HEK293T (cell line): ENCODE measurements around the gene JMJD8.

Source experiments
- CTCF ChIA-PET: fragments of 350-600 bp; formaldehyde crosslinking; extraction: SDS; loops from one replicate; lab custom pipeline; 2021; ENCODE audit warnings: antibody characterized with exemption, inconsistent platforms; lab: Yijun Ruan, JAX
- POLR2A ChIA-PET: fragments of 350-600 bp; formaldehyde crosslinking; extraction: SDS; loops from one replicate; lab custom pipeline; 2020; ENCODE audit warnings: antibody characterized with exemption, inconsistent platforms; lab: Yijun Ruan, JAX
- DNase-seq: peaks from one replicate; pipeline ENCODE4 v3.0.0; 2012; ENCODE audit warnings: mixed read lengths; ENCODE audit errors: extremely low spot score
- ARNT ChIP-seq: fragments of 450-650 bp; IDR thresholded peaks from 2 replicates; pipeline ENCODE4 v1.6.1; 2017; ENCODE audit warnings: mild to moderate bottlenecking
- BHLHE40 ChIP-seq: fragments of 450-650 bp; IDR thresholded peaks from 2 replicates; pipeline ENCODE4 v1.6.1; 2016; ENCODE audit warnings: mild to moderate bottlenecking, moderate library complexity, borderline replicate concordance
- CTBP1 ChIP-seq: fragments of 450-650 bp; IDR thresholded peaks from 2 replicates; pipeline ENCODE4 v1.6.1; 2016; ENCODE audit warnings: borderline replicate concordance
- ELF4 ChIP-seq: fragments of 450-650 bp; IDR thresholded peaks from 2 replicates; pipeline ENCODE4 v1.6.1; 2017; ENCODE audit warnings: antibody characterized with exemption
- FOXA1 ChIP-seq: fragments of 450-650 bp; IDR thresholded peaks from 2 replicates; pipeline ENCODE4 v1.6.1; 2016; ENCODE audit warnings: mild to moderate bottlenecking
- FOXK2 ChIP-seq: fragments of 450-650 bp; IDR thresholded peaks from 2 replicates; pipeline ENCODE4 v1.6.1; 2016; ENCODE audit warnings: mild to moderate bottlenecking
- FOXM1 ChIP-seq: fragments of 450-650 bp; IDR thresholded peaks from 2 replicates; pipeline ENCODE4 v1.6.1; 2017; ENCODE audit warnings: mild to moderate bottlenecking, borderline replicate concordance
- HDGF ChIP-seq: fragments of 450-650 bp; IDR thresholded peaks from 2 replicates; pipeline ENCODE4 v1.6.1; 2017; ENCODE audit warnings: antibody characterized with exemption, borderline replicate concordance
- L3MBTL2 ChIP-seq: fragments of 450-650 bp; conservative IDR thresholded peaks from 2 replicates; pipeline ENCODE4 v1.6.1; 2016; ENCODE audit warnings: mild to moderate bottlenecking
- LEF1 ChIP-seq: fragments of 450-650 bp; IDR thresholded peaks from 2 replicates; pipeline ENCODE4 v1.6.1; 2017; ENCODE audit warnings: mild to moderate bottlenecking, borderline replicate concordance
- NFRKB ChIP-seq: fragments of 450-650 bp; IDR thresholded peaks from 2 replicates; pipeline ENCODE4 v1.6.1; 2016; ENCODE audit warnings: mild to moderate bottlenecking, moderate library complexity
- SP1 ChIP-seq: fragments of 450-650 bp; IDR thresholded peaks from 2 replicates; pipeline ENCODE4 v1.6.1; 2017
- SUZ12 ChIP-seq: fragments of 450-650 bp; IDR thresholded peaks from 2 replicates; pipeline ENCODE4 v1.6.1; 2016; ENCODE audit warnings: mild to moderate bottlenecking
- TARDBP ChIP-seq: fragments of 450-650 bp; IDR thresholded peaks from 2 replicates; pipeline ENCODE4 v1.6.1; 2016
- ZNF384 ChIP-seq: fragments of 450-650 bp; IDR thresholded peaks from 2 replicates; pipeline ENCODE4 v1.6.1; 2016
- TF ChIP-seq, protein P1 (sequence below): fragments of 450-650 bp; IDR thresholded peaks from 2 replicates; pipeline ENCODE4 v1.6.1; 2016

The JMJD8 gene

DNA sequence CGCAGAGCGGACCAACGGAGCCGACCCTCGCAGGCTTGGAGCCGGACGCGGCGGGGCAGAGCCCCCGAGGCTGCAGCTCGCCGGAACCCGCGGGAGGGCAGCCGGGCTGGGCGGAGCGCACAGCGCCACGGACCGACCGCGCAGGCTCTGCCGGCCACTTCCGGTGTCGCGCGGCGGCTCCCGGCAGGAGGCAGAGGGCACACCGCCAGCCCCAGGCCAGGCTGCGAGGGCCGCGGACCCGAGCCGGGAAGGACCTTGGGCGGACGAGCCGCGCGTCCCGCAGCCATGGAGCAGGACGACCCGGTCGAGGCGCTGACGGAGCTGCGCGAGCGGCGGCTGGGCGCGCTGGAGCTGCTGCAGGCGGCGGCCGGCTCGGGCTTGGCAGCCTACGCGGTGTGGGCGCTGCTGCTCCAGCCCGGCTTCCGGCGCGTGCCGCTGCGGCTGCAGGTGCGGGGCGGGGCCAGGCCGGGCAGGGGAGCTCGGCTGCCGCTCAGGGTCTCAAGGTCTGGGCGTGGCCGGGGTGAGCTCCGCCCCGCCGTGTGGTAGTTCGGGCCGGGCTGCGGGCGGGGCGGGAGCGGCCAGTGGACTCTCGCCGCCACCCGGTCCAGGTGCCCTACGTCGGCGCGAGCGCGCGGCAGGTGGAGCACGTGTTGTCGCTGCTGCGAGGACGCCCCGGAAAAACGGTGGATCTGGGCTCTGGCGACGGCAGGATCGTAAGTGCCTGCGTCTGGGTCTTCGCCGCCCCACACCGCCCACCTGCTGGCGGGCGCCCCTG, 37.0 kb upstream of the JMJD8 start, which contains the start of gene ANTKMT:
Gene ANTKMT, plus strand, starts transcription at position 157 of the 775 bp plus-strand sequence. Its CDS starts 129 bp downstream, at position 286.
- peak; percentile 89 for DNase-seq
- TF ChIP-seq L3MBTL2, result peak; percentile 93
- TF ChIP-seq ZNF384, result no peak
- no peak for TF ChIP-seq FOXM1
- 0 out of 2 replicates have a peak, but pooled peaks have one; percentile 26 for TF ChIP-seq ARNT
- TF ChIP-seq LEF1, result peak; percentile 87
- ChIA-PET POLR2A (interaction anchor here (0.8 to 4.1 kb wide), 23 partner anchors 8 to 66 kb away, joined by 3 to 47 read pairs (median 5); partner anchors contain the start of genes CHTF18, CIAO3, JMJD8 and MSLN), CTCF (interaction anchor here (1.0 to 2.8 kb wide), 3 partner anchors 12 to 83 kb away, joined by 4 to 7 read pairs (median 4); no protein-coding TSS in a partner anchor)

DNA sequence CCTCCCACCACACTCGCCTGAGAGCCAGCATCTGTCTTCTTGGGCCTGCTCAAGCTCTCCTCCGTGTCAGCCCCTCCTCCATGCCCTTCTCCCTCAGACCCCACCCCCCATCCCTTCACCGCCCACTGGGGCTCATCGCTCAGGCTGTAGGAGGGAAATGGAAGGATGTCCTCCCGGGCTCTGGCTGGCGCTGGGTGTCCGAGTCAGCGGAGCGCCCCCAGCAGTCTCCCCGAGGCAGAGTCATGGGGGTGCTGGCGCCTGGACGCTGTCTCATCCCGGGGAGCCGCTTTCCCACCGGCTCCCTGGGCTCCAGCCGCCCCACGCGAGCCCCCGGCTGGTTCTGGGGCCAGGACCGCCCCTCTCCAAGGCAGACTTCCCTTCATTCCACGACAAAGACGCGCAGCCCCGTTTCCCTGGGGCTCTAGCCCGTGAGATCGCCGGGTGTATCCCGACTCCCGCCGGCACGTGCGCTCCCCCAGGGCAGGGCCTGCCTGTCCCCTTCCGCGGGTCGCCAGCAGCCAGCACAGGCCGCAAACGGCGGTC, 36.4 kb upstream of the JMJD8 start:
- CTCF ChIA-PET, result interaction anchor here (0.7 to 2.8 kb wide), 6 partner anchors 11 to 84 kb away, joined by 3 to 7 read pairs (median 4); partner anchors contain the start of gene CIAO3
- POLR2A ChIA-PET, result interaction anchor here (0.5 to 4.1 kb wide), 21 partner anchors 8 to 79 kb away, joined by 3 to 47 read pairs (median 7); partner anchors contain the start of genes CHTF18, CIAO3, JMJD8 and MSLN
- TF ChIP-seq FOXK2 (no peak), ARNT (no peak), ELF4 (no peak)
- DNase-seq, result no peak

DNA sequence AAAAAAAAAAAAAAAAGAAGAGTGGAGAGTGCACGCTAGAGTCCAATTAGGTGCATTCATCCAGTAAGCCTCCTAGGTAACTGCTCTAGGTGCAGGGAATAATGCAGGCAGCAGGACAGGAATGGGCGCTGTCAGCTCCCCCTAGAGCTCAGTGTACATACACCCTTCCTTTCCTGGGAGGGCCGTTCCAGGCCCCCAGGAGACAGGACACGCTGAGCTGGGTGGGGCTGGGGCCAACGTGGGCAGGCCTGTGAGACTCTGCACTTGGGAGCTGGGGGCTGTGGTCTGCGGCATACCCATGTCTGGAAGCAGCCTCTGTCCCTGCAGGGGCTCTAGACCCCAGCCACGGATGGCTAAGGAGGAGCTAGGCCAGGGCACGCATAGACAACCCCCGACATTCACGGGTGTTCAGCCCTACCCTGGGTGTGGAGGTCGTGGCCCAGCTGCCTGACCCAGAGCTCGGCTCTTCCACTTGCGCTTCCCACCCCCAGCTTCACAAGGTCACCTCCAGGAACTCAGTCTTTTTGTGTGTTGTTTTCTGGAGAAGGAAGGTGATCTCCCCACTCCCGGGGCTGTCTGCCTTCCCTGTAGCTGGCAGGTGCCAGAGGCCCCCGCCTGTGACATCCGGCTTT, 35.8 kb upstream of the JMJD8 start:
- ChIA-PET POLR2A (interaction anchor here (0.5 to 4.1 kb wide), 15 partner anchors 10 to 79 kb away, joined by 3 to 47 read pairs (median 7); partner anchors contain the start of genes CHTF18, CIAO3, RPUSD1 and STUB1), CTCF (interaction anchor here (0.7 to 2.8 kb wide), 7 partner anchors 8 to 85 kb away, joined by 3 to 7 read pairs (median 4); partner anchors contain the start of gene CIAO3)
- DNase-seq, result no peak
- TF ChIP-seq TARDBP, result no peak
- TF ChIP-seq, protein P1, sequence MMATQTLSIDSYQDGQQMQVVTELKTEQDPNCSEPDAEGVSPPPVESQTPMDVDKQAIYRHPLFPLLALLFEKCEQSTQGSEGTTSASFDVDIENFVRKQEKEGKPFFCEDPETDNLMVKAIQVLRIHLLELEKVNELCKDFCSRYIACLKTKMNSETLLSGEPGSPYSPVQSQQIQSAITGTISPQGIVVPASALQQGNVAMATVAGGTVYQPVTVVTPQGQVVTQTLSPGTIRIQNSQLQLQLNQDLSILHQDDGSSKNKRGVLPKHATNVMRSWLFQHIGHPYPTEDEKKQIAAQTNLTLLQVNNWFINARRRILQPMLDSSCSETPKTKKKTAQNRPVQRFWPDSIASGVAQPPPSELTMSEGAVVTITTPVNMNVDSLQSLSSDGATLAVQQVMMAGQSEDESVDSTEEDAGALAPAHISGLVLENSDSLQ, result no peak
- TF ChIP-seq HDGF, result no peak

DNA sequence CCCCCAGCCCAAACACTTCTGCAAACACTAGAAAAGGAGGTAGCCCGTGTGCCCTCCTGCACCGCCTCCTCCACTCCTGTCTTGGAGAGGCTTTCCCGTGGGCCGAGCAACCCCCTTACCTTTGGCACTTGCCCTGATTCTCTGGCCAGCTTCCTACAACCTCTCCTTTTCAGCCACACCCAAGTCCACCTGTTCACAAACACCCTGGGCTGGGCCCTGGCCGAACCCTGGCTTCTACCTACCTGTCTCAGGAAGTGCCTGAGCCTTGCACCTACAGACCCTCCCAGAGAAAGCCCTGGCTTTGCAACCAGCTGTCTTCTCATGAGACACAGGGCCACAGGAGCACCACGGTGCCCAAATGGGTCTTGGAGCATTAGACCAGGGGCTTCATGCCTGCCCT, 34.8 kb upstream of the JMJD8 start:
- no peak for TF ChIP-seq TARDBP
- TF ChIP-seq ZNF384, result no peak
- no peak for TF ChIP-seq ELF4
- TF ChIP-seq FOXM1, result no peak
- no peak for TF ChIP-seq NFRKB
- TF ChIP-seq SUZ12, result no peak
- no peak for TF ChIP-seq HDGF
- TF ChIP-seq SP1, result no peak
- TF ChIP-seq CTBP1, result no peak
- no peak for TF ChIP-seq FOXA1
- POLR2A ChIA-PET, result interaction anchor here (1.4 to 4.1 kb wide), 3 partner anchors 11 to 69 kb away, joined by 4 to 47 read pairs (median 34); partner anchors contain the start of genes CHTF18 and RPUSD1
- no peak for DNase-seq
- CTCF ChIA-PET, result interaction anchor here (0.6 to 2.8 kb wide), 2 partner anchors 9 to 612 kb away, joined by 3 to 7 read pairs; no protein-coding TSS in a partner anchor

DNA sequence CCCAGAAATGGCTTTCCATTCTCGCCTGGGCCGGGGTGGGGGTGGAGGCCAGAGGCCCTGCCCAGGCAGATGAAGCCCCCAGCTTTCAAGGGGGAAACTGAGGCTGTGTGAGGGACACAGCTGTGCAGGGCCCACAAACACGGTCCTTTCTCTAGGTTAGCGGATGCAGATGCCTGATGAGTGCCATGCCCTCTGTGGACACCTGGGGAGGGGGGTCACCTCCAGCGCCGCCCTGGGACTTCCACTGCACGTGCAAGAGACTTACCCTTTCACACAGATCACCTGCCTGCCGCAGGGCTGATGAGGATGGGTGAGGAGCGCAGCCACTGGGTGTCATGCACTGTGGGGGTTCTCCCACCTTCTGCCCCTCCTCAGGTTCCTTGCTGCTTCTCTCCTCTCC, 34.3 kb upstream of the JMJD8 start:
- ChIA-PET POLR2A (no interaction called here), CTCF (interaction anchor here (0.6 kb wide), 1 partner anchor 611 kb away, joined by 3 read pairs; no protein-coding TSS in a partner anchor)
- DNase-seq, result no peak
- TF ChIP-seq NFRKB, result no peak
- TF ChIP-seq FOXK2, result no peak
- TF ChIP-seq ZNF384, result no peak
- TF ChIP-seq HDGF, result no peak
- no peak for TF ChIP-seq FOXM1
- no peak for TF ChIP-seq ELF4
- no peak for TF ChIP-seq L3MBTL2

DNA sequence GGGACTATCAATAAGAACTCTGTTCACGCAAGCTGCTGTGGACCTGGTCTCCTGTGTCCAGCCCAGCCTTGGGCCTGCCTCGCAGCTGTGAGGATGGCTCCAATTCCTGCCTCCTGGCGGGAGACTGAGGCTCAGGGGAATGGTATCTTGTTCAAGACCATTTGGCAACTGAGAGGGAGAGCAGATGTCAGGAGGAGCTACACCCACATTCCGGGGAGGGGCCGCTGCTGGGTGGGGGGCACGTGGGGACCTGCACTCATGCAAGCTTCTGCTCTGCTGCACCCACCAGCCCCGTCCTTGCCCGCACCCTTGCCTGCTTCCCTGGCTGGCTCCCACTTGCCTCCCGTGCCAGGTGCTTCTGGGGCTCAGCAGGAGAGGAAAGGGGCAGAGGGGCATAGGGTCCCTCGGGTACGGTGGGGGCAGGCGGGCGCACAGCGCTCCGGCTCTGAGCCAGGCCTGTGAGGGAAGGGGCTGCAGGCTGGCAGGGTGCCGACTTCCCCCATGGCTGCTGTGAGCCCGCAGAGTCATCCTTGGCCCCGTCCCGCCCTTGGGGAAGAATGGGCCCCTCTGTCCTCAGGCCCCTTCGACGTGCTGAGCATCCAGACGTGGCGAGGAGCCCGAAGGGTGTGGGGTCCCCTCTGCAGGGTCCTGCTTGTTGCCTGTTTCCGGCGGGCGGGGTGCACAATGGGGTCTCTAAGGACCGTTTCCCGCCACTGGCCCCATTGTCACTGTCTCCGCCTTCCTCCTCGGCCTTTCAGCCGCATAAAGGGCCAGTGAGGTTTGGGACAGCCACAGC, 33.5 kb upstream of the JMJD8 start:
- POLR2A ChIA-PET, result interaction anchor here (3.0 to 4.0 kb wide), 2 partner anchors 9 to 70 kb away, joined by 17 to 27 read pairs; partner anchors contain the start of genes CCDC78, CHTF18, HAGHL and RPUSD1

DNA sequence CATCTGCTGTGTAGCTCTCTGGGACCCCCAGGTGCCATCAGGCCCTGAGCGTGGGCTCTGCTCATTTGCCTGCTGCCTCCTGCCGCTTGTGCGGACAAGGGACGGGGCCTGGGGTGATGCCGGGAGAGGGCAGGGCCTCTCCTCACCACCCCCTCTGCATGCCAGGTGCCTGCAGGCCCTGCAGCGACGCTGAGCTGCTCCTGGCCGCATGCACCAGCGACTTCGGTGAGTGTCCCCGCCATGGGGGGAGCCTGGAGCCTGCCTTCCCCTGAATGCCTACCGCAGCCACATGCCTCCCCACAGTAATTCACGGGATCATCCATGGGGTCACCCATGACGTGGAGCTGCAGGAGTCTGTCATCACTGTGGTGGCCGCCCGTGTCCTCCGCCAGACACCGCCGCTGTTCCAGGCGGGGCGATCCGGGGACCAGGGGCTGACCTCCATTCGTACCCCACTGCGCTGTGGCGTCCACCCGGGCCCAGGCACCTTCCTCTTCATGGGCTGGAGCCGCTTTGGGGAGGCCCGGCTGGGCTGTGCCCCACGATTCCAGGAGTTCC, 32.7 kb upstream of the JMJD8 start:
- CTCF ChIA-PET, result interaction anchor here (2.2 kb wide), 1 partner anchor 71 kb away, joined by 9 read pairs; the partner anchor contains the start of genes CHTF18 and RPUSD1
- POLR2A ChIA-PET, result interaction anchor here (1.4 to 4.0 kb wide), 3 partner anchors 10 to 71 kb away, joined by 3 to 27 read pairs (median 17); partner anchors contain the start of genes CCDC78, CHTF18, HAGHL and RPUSD1
- no peak for TF ChIP-seq NFRKB
- no peak for TF ChIP-seq ARNT
- no peak for TF ChIP-seq ELF4
- no peak for TF ChIP-seq ZNF384

More for the DNA sequence above, 33.5 kb upstream of the JMJD8 start:
- no peak for TF ChIP-seq ARNT
- no peak for TF ChIP-seq NFRKB
- no peak for TF ChIP-seq BHLHE40
- CTCF ChIA-PET, result no interaction called here
- no peak for DNase-seq

More for the DNA sequence above, 32.7 kb upstream of the JMJD8 start:
- DNase-seq, result no peak
